GM10847 (cell line): ENCODE measurements around the gene KIF2B.

Source experiments
- POLR2A ChIP-seq: IDR thresholded peaks from 2 replicates; pipeline ENCODE4 v1.6.1; 2011; ENCODE audit not compliant: insufficient read length; ENCODE audit errors: extremely low read depth

Gene KIF2B

DNA sequence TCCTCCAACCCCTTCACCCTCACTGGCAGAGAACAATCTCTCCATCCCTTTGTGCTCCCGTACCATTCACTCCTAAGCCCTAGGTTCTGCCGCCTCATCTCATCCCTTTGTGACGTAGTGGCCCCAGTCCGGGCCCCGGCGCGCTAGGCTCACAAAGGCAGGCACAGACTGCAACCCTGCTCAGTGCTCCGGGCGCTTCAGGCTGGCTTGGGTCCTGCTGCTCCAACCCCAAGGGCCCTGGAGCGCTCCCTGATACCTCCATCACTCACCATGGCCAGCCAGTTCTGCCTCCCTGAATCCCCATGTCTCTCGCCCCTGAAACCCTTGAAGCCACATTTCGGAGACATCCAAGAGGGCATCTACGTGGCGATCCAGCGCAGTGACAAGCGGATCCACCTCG, at the start of gene KIF2B:
Gene KIF2B (plus strand): TSS at position 164 of the 400 bp plus-strand sequence. CDS start 107 bp downstream, at position 271.
- no peak for TF ChIP-seq POLR2A

- no peak for TF ChIP-seq POLR2A
Observed at GRCh38 chr17:53780320-53780719, 42.4 kb upstream of the KIF2B start.

DNA sequence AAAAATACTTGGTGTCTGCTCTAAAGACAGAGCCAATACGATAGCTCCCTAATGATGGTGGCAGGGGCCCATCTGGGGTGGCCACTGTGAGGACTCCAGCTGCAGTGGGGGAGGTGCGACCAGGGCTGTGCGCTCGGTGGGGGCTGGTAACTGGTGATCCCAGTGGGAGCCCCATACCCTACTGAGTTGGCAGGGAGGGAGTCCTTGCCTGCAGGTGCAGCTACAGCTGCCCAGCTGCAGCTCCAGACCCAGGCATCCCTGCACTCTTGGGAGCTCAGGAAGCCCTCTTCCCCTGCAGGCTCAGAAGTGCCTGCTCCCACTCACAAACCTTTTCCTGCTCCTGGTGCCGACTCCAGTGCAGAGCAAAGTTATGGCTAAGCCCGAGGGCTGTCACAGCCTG, 31.2 kb upstream of the KIF2B start:
- no peak for TF ChIP-seq POLR2A

DNA sequence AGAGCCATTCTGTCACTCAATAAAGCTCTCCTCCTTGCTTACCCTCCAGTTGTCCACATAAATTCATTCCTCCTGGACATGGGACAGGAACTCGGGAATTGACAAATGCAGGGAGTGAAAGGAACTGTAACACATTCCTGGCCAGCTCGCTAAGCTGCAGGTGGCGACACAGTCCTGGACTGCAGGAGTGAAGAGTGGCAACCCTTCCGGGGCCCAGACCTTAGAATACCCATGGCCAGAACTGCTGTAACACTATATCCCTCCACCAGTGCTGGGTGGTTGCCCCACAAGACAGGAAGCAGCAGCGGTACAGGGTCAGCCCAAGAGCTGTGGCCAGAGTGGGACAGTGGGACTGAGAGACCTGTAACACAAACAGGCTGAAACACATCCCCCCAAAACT, 30.3 kb upstream of the KIF2B start:
- no peak for TF ChIP-seq POLR2A

DNA sequence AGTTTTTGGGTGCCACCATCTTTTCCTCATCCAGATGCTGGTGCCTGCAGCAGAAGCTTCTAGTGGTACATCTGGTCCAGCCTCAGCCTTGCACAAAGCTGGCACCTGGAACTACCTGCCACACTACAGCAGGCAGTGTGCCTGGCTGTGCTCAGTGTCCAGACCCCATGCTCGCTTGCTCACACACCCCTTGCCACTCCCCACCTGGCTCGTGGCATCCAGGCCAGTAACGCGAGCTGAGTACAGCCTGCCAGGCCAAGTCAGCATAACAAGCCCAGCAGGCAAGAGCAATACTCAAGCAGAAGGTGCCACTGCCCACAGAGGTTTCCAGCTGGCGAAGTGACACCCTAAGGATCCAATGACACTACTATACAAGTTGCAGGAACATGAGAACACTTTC, 29.7 kb upstream of the KIF2B start:
- no peak for TF ChIP-seq POLR2A

DNA sequence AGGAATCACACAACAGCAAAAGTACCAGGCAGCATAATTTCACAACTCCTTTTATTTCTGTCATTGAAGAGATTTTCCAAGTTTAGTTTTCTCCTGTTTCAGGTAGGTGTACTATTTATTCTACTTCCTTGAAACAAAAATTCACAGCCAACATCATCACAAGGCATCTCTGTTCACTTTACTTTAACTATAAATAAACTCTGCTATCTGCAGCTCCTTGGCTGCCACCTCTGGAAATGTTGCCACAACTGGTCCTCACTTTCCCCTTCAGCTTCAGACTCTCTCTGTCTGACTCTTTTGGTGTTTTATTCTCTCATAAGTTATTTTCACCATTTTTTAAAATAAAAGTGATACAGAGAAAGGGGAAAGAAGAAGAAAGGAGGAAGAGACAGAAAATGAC, 27.9 kb upstream of the KIF2B start:
- no peak for TF ChIP-seq POLR2A

- TF ChIP-seq POLR2A, result no peak
Observed at GRCh38 chr17:53796642-53797041, 26.1 kb upstream of the KIF2B start.

GRCh38 chr17:53797501-53797900, 25.2 kb upstream of the KIF2B start:
- TF ChIP-seq POLR2A, result no peak

DNA sequence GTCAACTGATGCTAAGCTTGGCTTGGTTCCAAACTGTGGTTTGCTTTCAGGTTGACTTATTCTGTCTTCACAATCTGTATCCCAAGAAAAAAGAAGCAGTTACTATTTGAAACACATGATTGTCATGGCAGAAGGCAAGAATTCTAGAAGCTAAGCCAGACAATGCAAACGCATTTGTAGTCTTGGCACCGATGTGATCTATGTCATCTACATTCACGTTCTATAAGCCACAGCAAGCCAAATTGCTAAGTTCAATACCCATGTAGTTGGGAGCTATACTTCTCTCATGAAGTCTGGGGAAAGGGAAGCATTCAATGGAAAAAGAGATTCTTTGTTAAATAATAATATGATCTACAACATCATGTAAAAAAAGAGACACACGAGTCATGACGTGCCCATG, 18.3 kb upstream of the KIF2B start:
- no peak for TF ChIP-seq POLR2A

DNA sequence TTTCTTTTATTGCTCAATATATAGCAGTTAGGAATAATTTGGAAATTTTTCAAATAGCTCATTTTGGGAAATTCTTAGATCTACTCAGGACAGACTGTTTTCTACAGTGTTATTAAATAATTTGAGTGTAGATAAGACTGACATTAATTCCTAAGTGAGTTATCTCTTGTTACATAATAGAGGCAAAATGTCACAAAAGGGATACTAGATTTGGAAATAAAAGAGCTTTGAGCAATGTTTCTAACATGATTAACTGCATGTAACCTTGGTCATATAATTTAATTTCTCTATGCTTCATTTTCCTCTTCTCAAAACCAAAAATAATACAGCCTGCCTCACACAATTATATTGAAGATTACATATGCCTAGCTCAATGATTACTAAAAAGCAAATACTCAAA, 16.3 kb upstream of the KIF2B start:
- TF ChIP-seq POLR2A, result no peak

GRCh38 chr17:53807286-53807685, 15.4 kb upstream of the KIF2B start:
- no peak for TF ChIP-seq POLR2A

DNA sequence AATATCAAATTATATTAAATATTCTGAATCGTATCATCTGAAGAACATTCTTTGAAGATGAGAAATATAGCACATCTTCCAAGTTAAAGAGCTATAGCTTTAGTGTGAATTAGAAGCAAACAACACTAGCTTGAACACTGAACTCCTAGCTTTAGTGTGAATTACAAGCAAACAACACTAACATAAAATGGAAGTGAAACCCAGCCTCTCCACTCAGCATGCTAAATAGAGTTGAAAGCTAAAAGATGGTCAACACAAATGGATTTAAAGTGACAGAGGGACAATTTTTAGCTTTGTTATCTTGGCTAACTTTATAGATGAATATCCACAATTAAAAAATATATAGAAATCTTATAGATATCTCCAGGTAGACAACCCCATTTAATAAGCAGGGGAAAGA, 4.5 kb upstream of the KIF2B start:
- TF ChIP-seq POLR2A, result no peak

- no peak for TF ChIP-seq POLR2A
Observed at GRCh38 chr17:53818929-53819328, 3.8 kb upstream of the KIF2B start.

GRCh38 chr17:53819956-53820355, 2.8 kb upstream of the KIF2B start:
- TF ChIP-seq POLR2A, result no peak

DNA sequence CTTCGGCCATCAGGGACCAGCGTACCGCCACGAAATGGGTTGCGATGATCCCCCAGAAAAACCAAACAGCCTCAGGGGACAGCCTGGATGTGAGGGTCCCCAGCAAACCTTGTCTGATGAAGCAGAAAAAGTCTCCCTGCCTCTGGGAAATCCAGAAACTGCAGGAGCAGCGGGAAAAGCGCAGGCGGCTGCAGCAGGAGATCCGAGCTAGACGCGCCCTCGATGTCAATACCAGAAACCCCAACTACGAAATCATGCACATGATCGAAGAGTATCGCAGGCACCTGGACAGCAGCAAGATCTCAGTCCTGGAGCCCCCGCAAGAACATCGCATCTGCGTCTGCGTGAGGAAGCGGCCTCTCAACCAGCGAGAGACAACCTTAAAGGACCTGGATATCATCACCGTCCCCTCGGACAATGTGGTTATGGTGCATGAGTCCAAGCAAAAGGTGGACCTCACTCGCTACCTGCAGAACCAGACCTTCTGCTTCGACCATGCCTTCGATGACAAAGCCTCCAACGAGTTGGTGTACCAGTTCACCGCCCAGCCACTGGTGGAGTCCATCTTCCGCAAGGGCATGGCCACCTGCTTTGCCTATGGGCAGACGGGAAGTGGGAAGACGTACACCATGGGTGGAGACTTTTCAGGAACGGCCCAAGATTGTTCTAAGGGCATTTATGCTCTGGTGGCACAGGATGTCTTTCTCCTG, 769 bp downstream of the KIF2B start:
- no peak for TF ChIP-seq POLR2A

DNA sequence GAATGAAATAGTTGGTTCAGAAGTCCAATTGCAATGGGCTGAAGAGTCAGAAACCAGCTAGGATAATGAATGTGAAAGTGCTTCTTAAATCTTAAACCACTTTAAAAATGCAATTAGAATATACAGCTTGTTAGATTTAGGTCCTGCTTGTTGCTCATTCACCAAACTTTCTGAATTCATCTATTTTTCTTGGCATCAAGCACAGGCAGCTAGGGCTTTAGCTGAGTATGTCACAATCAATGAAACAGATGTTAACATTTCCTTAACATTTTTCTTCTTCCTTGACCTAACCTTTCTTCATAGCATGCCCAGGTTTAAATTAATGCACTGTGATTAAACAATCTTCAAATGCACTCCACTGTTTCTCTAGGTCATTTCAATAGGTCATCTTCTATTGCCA, 14.4 kb downstream of the KIF2B start:
- no peak for TF ChIP-seq POLR2A

- no peak for TF ChIP-seq POLR2A
Observed at GRCh38 chr17:53844491-53845107, 21.9 kb downstream of the KIF2B start.
